Ishikawa (cell line): ENCODE results near the gene FBXW11.

ENCODE experiments used
- CEBPB ChIP-seq: IDR thresholded peaks from 2 replicates; pipeline ENCODE4 v1.6.1; 2012
- CREB1 ChIP-seq: IDR thresholded peaks from 2 replicates; pipeline ENCODE4 v1.6.1; 2012; ENCODE audit warnings: low read depth
- EGR1 ChIP-seq: IDR thresholded peaks from 2 replicates; pipeline ENCODE4 v1.6.1; 2012
- EP300 ChIP-seq: IDR thresholded peaks from 2 replicates; pipeline ENCODE4 v1.6.1; 2012; ENCODE audit warnings: borderline replicate concordance
- FOXM1 ChIP-seq: IDR thresholded peaks from 2 replicates; pipeline ENCODE4 v1.6.1; 2012; ENCODE audit warnings: low read depth, borderline replicate concordance
- MAX ChIP-seq: IDR thresholded peaks from 2 replicates; pipeline ENCODE4 v1.6.1; 2012
- NFIC ChIP-seq: IDR thresholded peaks from 2 replicates; pipeline ENCODE4 v1.6.1; 2012
- RAD21 ChIP-seq: IDR thresholded peaks from 2 replicates; pipeline ENCODE4 v1.6.1; 2012; ENCODE audit warnings: low read depth
- REST ChIP-seq: IDR thresholded peaks from 2 replicates; pipeline ENCODE4 v1.6.1; 2012; ENCODE audit warnings: low read depth, mild to moderate bottlenecking
- TAF1 ChIP-seq: IDR thresholded peaks from 2 replicates; pipeline ENCODE4 v1.6.1; 2012; ENCODE audit warnings: low read depth, mild to moderate bottlenecking
- TCF12 ChIP-seq: IDR thresholded peaks from 2 replicates; pipeline ENCODE4 v1.6.1; 2012; ENCODE audit warnings: low read depth
- TEAD4 ChIP-seq: IDR thresholded peaks from 2 replicates; pipeline ENCODE4 v1.6.1; 2012
- USF1 ChIP-seq: IDR thresholded peaks from 2 replicates; pipeline ENCODE4 v1.6.1; 2012
- YY1 ChIP-seq: IDR thresholded peaks from 2 replicates; pipeline ENCODE4 v1.6.1; 2012; ENCODE audit warnings: low read depth
- ZBTB7A ChIP-seq: IDR thresholded peaks from 2 replicates; pipeline ENCODE4 v1.6.1; 2012; ENCODE audit warnings: low read depth

FBXW11 gene

GRCh38 chr5:172035049-172035448 lies 28.6 kb upstream of the FBXW11 start:
- no peak for TF ChIP-seq CREB1
- no peak for TF ChIP-seq USF1
- TF ChIP-seq EGR1 = no peak
- TF ChIP-seq CEBPB = no peak
- TF ChIP-seq ZBTB7A = no peak
- no peak for TF ChIP-seq TEAD4
- TF ChIP-seq REST = no peak
- no peak for TF ChIP-seq YY1
- TF ChIP-seq MAX = no peak
- no peak for TF ChIP-seq NFIC
- no peak for TF ChIP-seq TAF1
- no peak for TF ChIP-seq FOXM1
- TF ChIP-seq RAD21 = no peak
- TF ChIP-seq TCF12 = no peak

GRCh38 chr5:172031894-172032461 lies 25.5 kb upstream of the FBXW11 start:
- no peak for TF ChIP-seq REST
- TF ChIP-seq EP300 = no peak
- TF ChIP-seq MAX = no peak
- TF ChIP-seq TEAD4 = no peak
- no peak for TF ChIP-seq USF1
- no peak for TF ChIP-seq RAD21
- no peak for TF ChIP-seq CREB1
- TF ChIP-seq ZBTB7A = no peak

- TF ChIP-seq RAD21 (no peak), EP300 (no peak), USF1 (no peak), ZBTB7A (no peak), YY1 (no peak), TCF12 (no peak), CREB1 (no peak), CEBPB (no peak), MAX (no peak), NFIC (no peak), REST (no peak)
These were observed 23.4 kb upstream of the FBXW11 start for GRCh38 chr5:172029876-172030275.

GRCh38 chr5:172028167-172028566 lies 21.7 kb upstream of the FBXW11 start:
- TF ChIP-seq CREB1 (no peak), EGR1 (no peak), NFIC (no peak), TAF1 (no peak)
